ENCODE results near the gene FOSB. TPM values are rescaled to one million over a fixed set of nuclear protein-coding genes. Genes with fewer than 3 reads are reported as not detected.
A peak's percentile ranks its signal among the peaks of the same experiment; 100 is the strongest.

The FOSB gene
- total and polyA plus RNA-seq, 9 of the 15 experiments (the other 6 are each of a cell fraction or from before 2014, with no cell fraction given) = 0.11 to 2.7 (median 0.73) TPM

GRCh38 chr19:45439569-45440258 is 28.1 kb upstream of the FOSB start (continued):
- no peak for TF ChIP-seq ZBTB26 (CRISPR knock-in tag; IDR thresholded peaks at IDR 0.05)
- TF ChIP-seq ETS2 (tag; IDR thresholded peaks at IDR 0.05; ENCODE audit: borderline replicate concordance, poor library complexity, severe bottlenecking) = peak; percentile 75
- no peak for TF ChIP-seq MTA1 (IDR thresholded peaks at IDR 0.05; ENCODE audit: borderline replicate concordance)
- TF ChIP-seq TFAP4 (CRISPR knock-in tag; IDR thresholded peaks at IDR 0.05; ENCODE audit: borderline replicate concordance) = peak; percentile 67; the same call in 1 of the 2 replicates
- no peak for TF ChIP-seq MLX (CRISPR knock-in tag; conservative IDR thresholded peaks at IDR 0.05)
- peak; percentile 56 for TF ChIP-seq TCF3 (CRISPR knock-in tag; IDR thresholded peaks at IDR 0.05)
- no peak; the same call in 1 of the 2 replicates for TF ChIP-seq GATAD2A (IDR thresholded peaks at IDR 0.05)
- TF ChIP-seq NR4A1 (CRISPR knock-in tag; IDR thresholded peaks at IDR 0.05) = no peak
- TF ChIP-seq NR4A1 (tag; IDR thresholded peaks at IDR 0.05) = peak; percentile 70; the same call in 1 of the 2 replicates
- peak; percentile 99 to 100 for TF ChIP-seq MAZ (CRISPR knock-in tag; conservative IDR thresholded peaks at IDR 0.05 in 1 of 2, IDR thresholded peaks at IDR 0.05 in 1 of 2)
- peak; percentile 96 for TF ChIP-seq RBFOX2 (IDR thresholded peaks at IDR 0.05; ENCODE audit: low read depth, low read length)
- TF ChIP-seq REST (IDR thresholded peaks at IDR 0.05; ENCODE audit: borderline replicate concordance) = peak; percentile 94
- peak; percentile 85 for TF ChIP-seq REST (CRISPR knock-in tag; IDR thresholded peaks at IDR 0.05; ENCODE audit: low read depth)
- TF ChIP-seq GABPA (tag; conservative IDR thresholded peaks at IDR 0.05; ENCODE audit: low read depth) = peak; percentile 92
- peak; percentile 32 to 55; a peak in 3 of 4 replicates for TF ChIP-seq TEAD1 (CRISPR knock-in tag; IDR thresholded peaks at IDR 0.05)
